WI38 (cell line): ENCODE data around the gene KIF3A.

Experiments used
- H3K4me3 ChIP-seq: 2 replicates; pipeline ENCODE4 v1.5.1; 2011; ENCODE audit warnings: low read depth, mild to moderate bottlenecking, control low read depth, low read length
- TF ChIP-seq, protein P1 (sequence below): IDR thresholded peaks from 2 replicates; pipeline ENCODE4 v1.5.1; 2012; ENCODE audit warnings: low read depth, mild to moderate bottlenecking, control low read depth, low read length

KIF3A gene

DNA sequence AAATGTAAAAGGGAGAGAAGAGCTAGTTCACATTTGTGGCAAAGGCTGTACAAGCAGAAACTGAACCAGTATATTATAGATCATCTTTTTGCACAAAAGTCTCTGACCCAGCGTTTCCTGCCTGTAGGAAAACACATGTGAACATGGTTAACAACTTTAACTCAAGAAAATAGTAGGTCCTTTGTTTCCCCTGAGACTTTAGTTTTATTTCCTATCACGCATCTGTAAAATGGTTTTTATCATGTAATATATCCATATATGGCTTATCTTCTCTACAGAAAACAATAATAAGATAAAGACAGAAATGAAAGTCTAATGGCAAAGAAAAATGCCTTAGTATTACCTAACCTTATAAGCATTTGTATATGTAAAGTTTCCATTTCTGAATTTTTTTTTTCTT is 2.7 kb downstream of the KIF3A start:
- H3K4me3 ChIP-seq: no peak overlapping the region
- TF ChIP-seq, protein P1, sequence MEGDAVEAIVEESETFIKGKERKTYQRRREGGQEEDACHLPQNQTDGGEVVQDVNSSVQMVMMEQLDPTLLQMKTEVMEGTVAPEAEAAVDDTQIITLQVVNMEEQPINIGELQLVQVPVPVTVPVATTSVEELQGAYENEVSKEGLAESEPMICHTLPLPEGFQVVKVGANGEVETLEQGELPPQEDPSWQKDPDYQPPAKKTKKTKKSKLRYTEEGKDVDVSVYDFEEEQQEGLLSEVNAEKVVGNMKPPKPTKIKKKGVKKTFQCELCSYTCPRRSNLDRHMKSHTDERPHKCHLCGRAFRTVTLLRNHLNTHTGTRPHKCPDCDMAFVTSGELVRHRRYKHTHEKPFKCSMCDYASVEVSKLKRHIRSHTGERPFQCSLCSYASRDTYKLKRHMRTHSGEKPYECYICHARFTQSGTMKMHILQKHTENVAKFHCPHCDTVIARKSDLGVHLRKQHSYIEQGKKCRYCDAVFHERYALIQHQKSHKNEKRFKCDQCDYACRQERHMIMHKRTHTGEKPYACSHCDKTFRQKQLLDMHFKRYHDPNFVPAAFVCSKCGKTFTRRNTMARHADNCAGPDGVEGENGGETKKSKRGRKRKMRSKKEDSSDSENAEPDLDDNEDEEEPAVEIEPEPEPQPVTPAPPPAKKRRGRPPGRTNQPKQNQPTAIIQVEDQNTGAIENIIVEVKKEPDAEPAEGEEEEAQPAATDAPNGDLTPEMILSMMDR: no peak

DNA sequence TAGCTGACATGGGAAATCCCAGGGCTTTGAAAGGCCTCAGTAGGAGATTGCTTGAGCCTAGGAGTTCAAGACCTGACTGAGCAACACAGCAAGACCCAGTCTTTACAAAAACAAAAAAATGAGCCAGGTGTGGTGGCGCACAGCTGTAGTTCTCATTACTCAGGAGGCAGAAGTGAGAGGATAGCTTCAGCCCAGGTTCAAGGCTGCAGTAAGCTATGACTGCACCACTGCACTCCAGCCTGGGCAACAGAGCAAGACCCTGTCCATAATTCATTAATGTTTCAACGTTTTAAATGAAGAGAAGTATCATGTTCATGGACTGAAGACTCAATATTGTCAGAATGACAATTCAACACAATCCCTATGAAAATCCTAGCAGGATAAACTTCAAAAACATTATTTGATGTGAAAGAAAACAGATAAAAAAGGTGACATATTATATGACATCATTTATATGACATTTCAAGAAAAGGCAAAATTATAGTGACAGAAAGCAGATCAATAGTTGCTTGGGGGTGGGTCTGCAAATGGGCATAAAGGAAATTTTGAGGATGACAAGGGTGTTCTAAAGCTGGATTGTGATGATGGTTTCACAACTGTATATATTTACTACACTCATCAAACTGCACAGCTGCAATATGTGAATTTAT is 3.7 kb downstream of the KIF3A start:
- TF ChIP-seq, protein P1: no peak
- H3K4me3 ChIP-seq: no peak overlapping the region

DNA sequence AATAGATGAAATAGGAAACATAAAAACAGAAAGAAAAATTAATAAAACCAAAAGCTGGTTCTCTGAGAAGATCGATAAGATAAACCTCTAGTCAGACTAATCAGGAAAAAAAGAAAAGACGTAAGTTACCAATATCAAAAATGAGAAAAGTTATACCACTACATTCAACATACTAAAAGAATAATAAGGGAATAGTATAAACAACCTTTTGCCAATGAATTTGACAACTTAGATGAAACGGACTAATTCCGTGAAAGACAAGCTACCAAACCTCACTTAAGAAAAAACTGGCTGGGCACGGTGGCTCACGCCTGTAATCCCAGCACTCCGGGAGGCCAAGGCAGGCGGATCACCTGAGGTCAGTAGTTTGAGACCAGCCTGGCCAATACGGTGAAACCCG is 7.5 kb downstream of the KIF3A start:
- TF ChIP-seq, protein P1: no peak
- H3K4me3 ChIP-seq: no peak overlapping the region

DNA sequence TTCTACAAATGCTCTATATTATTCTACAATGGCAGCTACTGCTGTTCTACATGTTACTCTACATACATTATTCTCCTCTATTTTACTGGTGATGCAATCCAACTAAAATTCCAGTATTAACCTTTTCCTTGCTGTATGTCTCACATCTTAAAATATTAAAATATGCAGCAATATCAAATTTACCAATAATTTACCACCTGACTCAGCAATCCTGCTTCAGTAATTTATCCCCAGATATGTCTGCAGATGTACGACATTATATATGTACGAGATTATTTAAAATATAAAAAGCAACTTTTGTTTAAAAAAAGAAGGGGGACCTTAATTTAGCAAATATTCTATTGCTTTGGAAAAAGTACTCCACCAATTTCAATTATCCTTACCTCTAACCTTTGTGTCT is 11.6 kb downstream of the KIF3A start:
- TF ChIP-seq, protein P1: no peak
- H3K4me3 ChIP-seq: no peak overlapping the region

DNA sequence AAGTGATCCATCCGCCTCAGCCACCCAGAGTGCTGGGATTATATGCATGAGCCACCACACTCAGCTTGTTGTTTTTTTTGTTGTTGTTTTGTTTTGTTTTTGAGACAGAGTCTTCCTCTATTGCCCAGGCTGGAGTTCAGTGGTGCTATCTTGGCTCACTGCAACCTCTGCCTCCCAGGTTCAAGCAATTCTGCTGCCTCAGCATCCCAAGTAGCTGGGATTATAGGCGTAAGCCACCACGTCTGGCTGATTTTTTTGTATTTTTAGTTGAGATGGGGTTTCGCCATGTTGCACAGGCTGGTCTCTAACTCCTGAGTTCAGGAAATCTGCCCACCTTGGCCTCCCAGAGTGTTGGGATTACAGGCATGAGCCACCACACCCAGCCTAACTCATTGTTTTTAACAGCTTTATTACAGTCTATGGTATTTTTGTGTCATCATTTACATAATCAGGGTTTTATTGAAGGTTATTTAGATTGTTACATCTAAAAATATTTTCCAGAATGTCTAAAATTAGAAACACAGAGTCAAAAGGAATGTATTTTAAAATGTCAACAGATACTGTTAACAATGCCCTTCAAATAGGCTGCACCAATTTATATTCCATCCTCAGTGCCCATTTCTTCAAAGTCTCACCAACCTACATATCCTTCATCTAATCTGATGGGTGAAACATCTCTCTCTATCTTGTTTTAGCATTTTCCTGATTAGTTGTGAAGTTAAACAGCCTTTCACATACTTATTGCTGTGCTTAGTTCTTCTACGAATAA is 18.6 kb downstream of the KIF3A start:
- TF ChIP-seq, protein P1: no peak
- no peak overlapping the region for H3K4me3 ChIP-seq

DNA sequence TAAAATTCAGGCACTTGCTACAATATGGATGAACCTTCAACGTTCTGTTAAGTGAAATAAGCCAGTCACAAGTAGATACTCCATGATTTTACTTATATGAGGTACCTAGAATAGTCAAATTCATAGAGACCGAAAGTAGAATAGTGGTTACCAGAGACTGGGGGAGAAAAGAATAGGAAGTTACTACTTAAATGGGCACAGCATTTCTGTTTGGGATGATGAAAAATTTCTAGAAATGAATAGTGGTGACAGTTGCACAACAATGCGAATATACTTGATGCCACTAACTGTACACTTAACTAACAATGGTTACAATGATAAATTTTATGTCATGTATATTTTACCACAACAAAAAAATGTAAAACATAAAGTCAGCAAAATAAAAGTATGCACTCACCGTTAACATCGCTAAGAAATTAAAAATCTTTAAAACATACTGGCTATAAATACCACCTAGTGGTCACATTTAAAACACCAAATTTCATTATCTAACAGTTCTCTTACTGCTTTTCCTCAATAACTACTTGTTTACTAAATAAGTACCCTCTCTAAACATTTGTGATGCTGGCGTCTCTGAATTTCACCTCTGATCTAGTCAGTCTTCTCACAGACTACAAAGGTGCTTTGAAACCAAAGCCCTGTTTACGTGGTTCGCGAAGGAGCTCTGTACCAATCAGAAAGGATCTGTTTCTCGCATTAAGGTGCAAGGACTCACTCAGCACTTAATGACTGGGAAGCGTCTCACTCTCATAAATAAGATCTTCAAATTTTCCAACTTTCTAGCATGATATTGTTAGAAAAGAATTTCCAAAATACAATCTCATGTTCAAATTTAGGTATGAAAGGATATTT is 22.7 kb downstream of the KIF3A start:
- no peak overlapping the region for H3K4me3 ChIP-seq
- TF ChIP-seq, protein P1: peak; percentile 6; the same call in 1 of the 2 replicates
